NCI-H510A treated with DMSO at 0.1 percent for 48 hours (cell line): ENCODE measurements around the gene COL26A1.

Experiments used
- DNase-seq: peaks from one replicate; lab custom pipeline; 2025; lab: John Stamatoyannopoulos, UW

Gene COL26A1

GRCh38 chr7:101534873-101535272 is 172.2 kb downstream of the COL26A1 start:
- no peak for DNase-seq

DNA sequence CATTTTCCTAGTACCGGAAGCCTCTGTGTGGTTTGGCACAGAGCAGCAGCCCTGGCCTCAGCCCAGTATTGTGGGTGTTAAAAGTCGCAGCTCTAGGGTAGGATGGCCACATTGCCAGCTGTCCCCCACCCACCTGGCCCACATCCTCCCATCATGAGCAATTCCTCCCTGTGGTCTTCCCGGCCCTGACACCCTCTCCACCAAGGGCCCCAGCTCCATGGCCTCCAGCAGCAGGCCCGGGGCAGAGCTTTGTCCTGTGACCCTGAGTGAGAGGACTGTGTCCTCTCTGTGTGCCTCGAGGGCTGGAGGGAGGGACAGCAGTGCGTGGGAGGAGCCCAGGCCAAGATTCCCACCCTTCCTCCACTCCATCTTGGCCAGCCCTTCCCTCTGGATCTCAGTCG is 172.7 kb downstream of the COL26A1 start:
- DNase-seq = no peak

GRCh38 chr7:101536232-101536631 is 173.6 kb downstream of the COL26A1 start:
- no peak for DNase-seq

GRCh38 chr7:101536668-101537067 is 174.0 kb downstream of the COL26A1 start:
- no peak for DNase-seq

DNA sequence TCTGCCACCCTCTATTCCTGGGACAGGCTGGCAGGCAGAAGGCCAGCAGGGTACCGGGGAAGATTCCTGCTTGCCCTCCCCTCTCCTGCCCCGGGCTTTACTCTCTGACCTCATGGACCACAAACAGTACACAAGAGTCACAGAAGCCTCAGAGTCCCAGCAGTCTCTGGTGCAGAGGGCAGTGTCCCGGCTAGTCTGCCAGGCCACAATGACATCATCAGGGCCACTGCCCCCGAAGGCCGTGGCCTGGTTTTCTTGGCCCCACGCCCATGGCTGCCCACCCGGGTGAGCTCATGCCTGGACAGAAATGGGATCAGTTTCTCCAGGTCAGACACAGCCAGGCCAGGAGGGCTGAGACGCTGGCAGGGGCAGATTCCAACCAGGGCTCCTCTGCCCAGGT is 174.5 kb downstream of the COL26A1 start:
- no peak for DNase-seq

DNA sequence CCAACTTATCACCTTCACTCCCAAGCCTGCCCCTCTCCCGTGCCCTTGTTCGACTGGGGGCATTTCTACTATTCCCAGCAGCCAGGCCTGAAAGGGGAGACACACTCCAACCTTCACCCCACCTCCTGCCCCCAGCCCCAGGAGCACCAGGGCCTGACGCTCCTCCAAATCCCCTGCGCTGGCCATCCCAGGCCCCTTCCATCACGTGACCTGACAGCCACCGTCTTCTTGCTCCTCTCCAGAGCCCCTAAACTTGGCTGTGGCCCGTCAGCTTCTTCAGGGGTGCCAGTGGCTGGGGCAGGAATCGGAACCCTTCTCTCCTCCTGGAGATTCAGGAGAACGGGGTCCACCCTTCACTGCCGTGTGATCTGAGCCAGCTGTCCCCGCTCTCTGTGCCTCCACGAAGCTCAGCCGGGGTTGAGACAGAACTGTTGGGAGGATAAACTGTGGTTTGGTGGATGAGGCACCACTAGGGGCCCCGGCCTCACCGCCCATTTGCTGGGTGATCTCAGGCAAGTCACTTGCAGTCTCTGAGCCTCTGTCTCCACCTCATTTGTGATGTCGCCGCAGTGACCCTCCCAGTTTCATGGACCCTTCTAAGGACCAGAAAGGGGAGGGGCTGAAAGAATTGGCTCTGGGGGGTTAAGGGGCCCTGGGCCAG is 175.4 kb downstream of the COL26A1 start:
- no peak for DNase-seq

GRCh38 chr7:101538596-101539459 is 176.2 kb downstream of the COL26A1 start:
- DNase-seq = peak; percentile 1

GRCh38 chr7:101539784-101540183 is 177.1 kb downstream of the COL26A1 start:
- DNase-seq = no peak

GRCh38 chr7:101542527-101543241 is 180.0 kb downstream of the COL26A1 start:
- peak; percentile 43 for DNase-seq

GRCh38 chr7:101543242-101543766 is 180.6 kb downstream of the COL26A1 start:
- no peak for DNase-seq

DNA sequence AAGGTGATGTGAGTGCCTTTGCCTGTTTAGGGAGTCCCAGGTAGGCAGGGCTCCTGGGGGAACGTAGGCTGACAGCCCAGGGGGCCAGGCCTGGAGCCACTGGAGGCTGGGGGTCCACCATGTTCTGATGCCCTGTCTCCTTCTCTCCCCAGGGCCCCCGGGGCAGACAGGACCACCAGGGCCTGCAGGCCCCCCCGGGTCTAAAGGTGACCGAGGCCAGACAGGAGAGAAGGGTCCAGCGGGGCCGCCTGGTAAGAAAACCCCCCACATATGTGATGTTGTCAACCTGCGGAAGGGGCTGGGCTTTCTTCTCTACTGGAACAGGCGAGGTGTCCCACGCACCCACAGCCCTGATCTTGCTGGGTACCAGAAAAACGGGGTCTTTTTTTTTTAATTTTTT is 181.2 kb downstream of the COL26A1 start:
- DNase-seq = no peak

- no peak for DNase-seq
These were observed 182.9 kb downstream of the COL26A1 start for GRCh38 chr7:101545441-101546190.

DNA sequence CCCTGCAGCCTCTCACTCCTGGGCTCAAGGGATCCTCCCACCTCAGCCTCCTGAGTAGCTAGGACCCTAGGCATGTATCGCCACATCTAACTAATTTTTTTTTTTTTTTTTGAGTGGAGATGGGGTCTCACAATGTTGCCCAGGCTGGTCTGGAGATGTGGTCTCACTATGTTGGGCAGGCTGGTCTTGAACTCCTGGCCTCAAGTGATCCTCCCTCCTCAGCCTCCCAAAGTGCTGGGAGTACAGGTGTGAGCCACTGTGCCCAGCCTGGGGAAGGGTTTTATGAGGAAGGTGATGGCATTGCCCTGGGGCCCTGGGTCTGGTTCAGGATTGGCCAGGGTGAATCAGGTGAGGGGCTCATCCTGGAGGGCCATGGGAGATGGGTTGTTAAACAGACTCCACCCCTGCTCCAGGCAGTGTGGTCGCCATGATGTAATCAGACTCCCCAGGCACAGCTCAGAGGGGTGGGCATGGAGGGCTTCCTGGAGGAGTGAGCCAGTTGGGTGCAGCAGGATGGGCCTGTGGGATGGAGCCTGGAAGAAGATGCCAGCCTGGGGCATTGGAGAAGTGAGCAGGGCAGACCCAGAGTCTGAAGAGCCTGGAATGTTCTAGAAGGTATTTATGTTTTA is 183.7 kb downstream of the COL26A1 start:
- no peak for DNase-seq

- no peak for DNase-seq
These were observed 184.6 kb downstream of the COL26A1 start for GRCh38 chr7:101547022-101547915.

DNA sequence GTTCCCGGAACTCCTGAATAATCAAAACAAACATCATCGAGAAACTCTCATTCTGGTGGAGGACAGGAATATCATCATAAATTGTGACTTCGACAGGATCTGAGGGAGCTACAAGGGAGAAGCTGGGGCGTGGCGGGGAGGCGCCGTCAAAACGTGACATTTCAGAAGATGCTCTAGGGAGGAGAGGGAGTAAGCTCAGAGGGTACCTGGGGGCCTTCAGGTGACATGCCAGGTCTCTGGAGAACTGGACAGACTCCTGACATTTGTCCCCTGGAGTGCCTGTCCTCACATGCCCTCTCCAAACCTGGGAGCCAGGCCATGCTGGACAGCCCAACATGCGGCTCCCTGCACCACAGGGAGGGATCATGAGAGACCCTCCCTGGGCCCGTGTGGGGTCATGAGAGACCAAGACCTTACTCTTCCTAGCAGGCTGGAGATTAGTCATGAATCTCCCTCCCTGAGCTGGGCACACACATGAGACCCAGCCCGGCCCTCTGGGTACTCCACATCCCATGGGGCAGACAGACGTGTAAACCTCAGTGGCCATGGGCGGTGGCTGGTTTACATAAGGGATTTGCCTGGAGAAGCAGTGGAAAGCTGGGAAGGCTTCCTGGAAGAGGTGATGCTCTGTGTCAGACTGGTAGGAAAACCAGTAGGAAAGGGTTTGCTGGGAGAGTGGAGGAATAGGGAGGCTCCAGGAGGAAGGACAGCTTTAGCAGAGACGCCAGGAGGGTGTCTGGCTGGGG is 185.4 kb downstream of the COL26A1 start:
- DNase-seq = no peak

GRCh38 chr7:101549734-101550133 is 187.1 kb downstream of the COL26A1 start:
- no peak for DNase-seq

GRCh38 chr7:101550641-101551541 is 188.2 kb downstream of the COL26A1 start:
- no peak for DNase-seq

- DNase-seq = no peak
These were observed 190.5 kb downstream of the COL26A1 start for GRCh38 chr7:101553018-101553770.
